Renal cortical epithelial cell (primary cell): ENCODE data around the gene MYL6. TPM values are rescaled to one million over a fixed set of nuclear protein-coding genes. Genes with fewer than 3 reads are reported as not detected.
A peak's percentile ranks its signal among the peaks of the same experiment; 100 is the strongest.

ENCODE experiments used
- DNase-seq: peaks from one replicate; pipeline ENCODE4 v3.0.0-alpha.2; 2011; ENCODE audit warnings: low read depth
- total RNA-seq: library from RNA; depleted of rRNA; stranded (reverse); fragments of >200 nt; gene quantifications from 2 replicates; pipeline ENCODE4 v1.2.3, GENCODE V29; 2014

The MYL6 gene
- total RNA-seq, 1 donor from 2014 or later: 2,255 TPM

DNA sequence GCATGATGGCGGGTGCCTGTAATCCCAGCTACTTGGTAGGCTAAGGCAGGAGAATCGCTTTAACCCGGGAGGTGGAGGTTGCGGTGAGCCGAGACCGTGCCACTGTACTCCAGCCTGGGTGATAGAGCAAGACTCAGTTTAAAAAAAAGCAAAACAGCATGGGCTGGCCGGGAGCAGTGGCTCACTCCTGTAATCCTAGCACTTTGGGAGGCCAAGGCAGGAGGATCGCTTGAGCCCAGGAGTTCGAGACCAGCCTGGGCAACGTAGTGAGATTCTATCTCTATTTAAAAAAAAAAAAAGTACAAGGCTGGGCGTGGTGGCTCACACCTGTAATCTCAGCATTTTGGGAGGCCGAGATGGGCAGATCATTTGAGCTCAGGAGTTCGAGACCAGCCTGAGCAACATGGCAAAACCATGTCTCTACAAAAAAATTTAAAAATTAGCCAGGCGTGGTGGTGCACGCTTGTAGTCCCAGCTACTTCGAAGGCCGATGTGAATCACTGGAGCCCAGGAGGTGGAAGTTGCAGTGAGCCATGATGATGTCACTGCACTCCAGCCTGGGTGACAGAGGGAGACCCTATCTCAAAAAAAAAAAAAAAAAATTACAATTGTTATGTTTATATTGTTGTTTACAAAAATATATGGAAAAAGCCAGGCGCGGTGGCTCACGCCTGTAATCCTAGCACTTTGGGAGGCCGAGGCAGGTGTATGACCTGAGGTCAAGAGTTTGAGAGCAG lies 1.5 kb upstream of the MYL6 start:
- DNase-seq: peak; percentile 54

DNA sequence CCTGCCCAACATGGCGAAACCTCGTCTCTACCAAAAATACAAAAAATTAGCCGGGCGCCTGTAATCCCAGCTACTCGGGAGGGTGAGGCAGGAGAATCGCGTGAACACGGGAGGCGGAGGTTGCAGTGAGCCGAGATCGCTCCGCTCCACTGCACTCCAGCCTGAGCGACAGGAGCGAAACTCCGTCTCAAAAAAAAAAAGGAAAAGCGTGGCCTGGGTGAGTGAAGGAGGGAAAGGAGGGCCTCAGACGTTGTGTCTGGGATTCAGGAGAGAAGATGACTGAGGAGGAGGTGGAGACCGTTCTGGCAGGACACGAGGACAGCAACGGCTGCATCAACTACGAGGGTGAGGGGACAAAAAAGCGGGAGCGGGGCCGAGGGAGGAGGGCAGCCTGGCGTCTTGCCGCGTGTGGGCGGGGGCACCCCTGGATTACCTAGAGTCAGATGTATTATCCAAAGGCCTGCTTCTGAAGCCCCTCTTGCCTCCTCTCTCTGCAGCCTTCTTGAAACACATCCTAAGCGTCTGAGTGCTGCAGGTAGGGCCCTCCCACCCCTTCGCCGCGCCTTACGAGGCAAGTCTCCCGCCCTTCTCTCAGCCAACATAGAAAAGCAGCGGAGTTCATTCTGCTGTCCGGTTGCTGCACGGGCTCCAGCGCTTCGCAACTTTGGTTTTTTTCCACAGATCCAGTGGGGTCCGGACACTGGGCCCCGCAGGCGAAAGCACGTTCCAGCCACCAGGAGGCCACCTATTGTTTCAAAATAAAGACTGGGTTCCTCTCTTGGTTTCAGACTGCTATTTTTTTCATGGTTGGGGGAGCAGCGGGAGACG lies 744 bp upstream of the MYL6 start:
- DNase-seq: peak; percentile 78

DNA sequence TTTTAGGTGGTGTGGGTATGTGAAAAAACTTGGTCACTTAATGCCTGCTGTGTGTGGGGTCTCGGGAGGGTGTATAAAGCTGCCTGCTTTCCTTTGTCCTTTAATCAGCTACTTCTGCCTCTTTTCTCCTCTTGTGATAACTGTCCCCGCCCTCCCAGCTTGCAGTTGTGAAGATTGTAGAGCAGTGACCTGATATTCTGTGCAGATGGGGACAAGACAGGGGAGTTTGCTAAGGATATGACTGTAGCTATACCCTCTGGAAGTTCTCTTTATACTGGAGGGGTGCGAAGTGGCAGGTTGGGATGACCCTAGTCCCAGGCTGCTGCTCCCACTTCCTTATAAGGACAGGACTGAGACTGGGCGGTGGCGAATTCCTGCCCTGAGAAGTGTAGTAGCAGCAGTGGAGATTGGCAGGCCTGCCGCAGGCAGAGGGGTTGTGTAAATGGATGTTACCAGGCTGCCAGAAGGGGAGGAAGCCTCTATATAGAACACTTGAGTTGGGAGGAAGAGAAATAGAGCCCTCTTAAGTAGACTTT lies 835 bp downstream of the MYL6 start:
- DNase-seq: peak; percentile 80

DNA sequence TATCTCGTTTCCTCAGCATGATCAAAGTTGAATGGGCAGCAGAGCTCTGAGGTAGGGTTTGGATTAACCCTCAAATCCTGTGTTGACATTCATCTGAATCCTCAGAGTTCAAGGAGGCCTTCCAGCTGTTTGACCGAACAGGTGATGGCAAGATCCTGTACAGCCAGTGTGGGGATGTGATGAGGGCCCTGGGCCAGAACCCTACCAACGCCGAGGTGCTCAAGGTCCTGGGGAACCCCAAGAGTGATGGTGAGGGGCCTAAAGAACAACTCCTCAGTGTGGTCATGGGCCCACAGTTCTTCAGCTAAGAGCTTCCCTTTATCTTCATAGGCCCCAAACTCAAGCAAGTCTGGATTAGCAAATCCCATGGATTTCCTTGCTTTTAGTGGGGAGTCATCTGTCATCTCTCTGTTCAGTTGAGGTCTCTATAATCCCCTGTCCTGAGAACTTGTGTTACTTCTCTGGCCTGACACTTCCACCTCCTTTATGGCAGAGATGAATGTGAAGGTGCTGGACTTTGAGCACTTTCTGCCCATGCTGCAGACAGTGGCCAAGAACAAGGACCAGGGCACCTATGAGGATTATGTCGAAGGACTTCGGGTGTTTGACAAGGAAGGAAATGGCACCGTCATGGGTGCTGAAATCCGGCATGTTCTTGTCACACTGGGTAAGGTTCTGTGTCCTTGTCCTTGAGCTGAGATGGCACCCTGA lies 1.5 kb downstream of the MYL6 start:
- no peak for DNase-seq

DNA sequence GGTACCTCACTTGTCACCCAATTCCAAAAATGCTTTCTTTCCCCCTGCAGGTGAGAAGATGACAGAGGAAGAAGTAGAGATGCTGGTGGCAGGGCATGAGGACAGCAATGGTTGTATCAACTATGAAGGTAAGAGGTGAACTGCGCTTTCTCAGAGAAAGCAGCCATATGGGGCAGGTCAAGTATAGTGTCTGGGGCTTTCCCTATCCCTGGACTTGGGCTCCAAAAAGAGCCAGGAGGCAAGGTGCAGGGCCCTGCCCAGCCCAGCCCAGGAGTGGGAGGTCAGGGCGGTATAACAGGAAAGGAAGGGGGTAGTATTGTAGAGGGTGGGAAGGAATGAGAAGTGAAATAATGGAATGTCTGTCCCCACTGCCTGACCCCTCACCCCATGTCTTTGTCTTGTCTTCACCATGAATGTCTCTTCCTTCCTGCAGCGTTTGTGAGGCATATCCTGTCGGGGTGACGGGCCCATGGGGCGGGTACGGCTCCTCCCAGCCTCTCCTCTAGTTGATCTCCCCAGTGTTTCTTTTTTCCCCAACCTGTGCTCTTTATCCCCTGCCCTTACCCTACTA lies 2.1 kb downstream of the MYL6 start:
- no peak for DNase-seq

GRCh38 chr12:56160894-56161689 lies 2.9 kb downstream of the MYL6 start:
- no peak for DNase-seq

- no peak for DNase-seq
Observed at GRCh38 chr12:56161690-56162351, 3.7 kb downstream of the MYL6 start.

DNA sequence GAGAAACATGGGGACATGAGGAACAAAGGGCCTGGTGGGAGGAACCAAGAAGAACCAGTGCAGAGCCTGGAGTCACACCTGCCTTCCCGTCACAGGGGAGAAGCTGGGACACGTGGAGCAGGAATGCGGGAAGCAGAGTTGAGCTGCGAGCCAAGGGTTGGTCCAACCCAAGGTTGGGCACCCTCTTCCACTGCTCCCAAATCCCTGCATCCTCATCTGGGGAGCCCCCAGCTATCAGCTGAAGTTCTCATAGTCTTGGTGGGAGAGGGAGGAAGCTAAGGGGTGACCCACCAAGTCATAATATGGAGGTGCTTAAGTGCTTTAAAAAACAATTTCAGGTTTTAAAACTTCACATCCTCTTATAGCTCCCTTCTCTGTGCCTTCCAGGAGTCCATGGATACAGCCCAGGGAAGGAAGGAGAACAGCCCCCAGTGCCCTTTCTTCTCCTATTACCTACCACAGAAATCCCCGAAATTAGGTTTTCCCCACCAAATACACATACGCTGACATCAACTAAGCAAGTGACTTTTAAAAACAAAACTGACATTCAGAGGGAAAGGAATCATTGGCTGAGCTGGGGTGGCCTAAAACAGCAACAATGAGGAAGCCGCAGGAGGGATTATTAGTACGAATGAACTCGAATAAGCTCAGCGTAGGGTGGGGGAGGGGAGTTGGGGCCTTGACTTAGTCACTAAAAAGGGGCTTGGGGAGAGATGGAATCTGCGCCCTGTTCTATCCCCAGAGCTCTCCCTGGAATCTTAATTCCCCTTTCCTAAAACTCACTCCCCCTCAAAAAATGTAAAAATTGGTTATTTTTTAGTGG lies 4.5 kb downstream of the MYL6 start:
- no peak for DNase-seq

- DNase-seq: no peak
Observed at GRCh38 chr12:56163533-56164344, 5.6 kb downstream of the MYL6 start.

DNA sequence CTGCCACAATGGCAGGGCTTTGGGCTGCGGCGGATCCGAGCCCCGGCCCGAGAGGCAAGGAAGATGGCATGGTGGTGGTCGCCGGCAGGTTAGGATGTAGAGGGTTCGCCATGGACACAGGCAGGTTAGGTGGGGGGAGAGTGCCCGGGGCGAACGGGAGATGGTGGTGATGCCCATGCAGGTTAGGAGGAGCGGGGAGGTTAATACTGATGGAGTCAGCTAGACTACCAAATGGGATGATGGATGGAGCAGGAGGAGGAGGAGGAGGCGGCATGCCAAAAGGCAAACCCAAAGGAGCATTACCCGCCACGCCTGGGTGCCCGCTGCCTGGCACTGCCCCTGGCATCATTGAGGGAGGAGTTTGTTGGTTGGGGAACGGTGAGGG lies 6.2 kb downstream of the MYL6 start:
- no peak for DNase-seq

DNA sequence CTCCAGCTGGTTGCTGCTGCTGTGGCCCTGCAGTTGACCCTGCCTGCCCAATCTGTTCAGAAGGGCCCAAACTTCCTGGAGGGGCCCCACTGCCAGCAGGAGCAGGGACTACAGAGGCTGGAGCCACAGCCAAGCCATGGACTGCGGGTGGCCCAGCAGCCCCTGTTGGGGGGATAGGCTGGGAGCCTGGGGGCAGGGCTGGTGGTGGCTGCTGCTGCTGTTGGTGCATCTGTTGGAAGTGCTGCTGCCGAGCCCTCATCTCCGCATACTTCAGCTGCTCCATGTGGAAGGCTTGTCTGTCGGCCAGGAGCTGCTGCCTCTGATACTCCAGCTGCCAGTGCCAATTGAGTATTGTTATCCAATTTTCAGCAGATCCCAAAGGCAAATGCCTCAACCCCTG lies 7.2 kb downstream of the MYL6 start:
- DNase-seq: no peak

GRCh38 chr12:56169229-56169759 lies 11.1 kb downstream of the MYL6 start:
- DNase-seq: no peak

DNA sequence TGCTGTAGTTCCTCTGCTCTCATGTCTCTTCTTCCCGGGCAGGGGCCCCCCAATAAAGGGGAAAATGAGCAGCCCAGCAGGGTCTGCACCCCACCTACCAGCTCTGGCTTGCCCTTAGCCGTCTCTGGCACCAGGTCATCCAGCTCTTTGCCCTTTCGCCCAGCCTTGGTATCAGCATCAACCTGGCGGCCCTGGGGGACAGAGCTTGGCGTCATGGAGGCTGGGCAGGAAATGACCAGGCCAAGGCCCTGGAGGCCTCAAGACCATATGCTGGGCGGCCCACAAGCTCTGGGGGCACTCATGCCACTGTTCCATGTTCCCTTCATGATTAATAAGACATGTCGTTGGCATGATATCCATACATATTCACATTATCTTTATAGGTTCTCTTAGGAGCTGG lies 14.7 kb downstream of the MYL6 start:
- no peak for DNase-seq

GRCh38 chr12:56178347-56178746 lies 20.2 kb downstream of the MYL6 start:
- DNase-seq: no peak

GRCh38 chr12:56186957-56187356 lies 28.8 kb downstream of the MYL6 start:
- no peak for DNase-seq

GRCh38 chr12:56188131-56188777 lies 30.1 kb downstream of the MYL6 start:
- no peak for DNase-seq

GRCh38 chr12:56188778-56189098 lies 30.6 kb downstream of the MYL6 start:
- DNase-seq: no peak
